HEK293 (cell line): ENCODE results near the gene CD2AP.

Experiments used
- CTCF ChIA-PET: fragments of 350-600 bp; formaldehyde crosslinking; extraction: SDS; loops from one replicate; lab custom pipeline; 2021; ENCODE audit warnings: antibody characterized with exemption; lab: Yijun Ruan, JAX
- POLR2A ChIA-PET: fragments of 300-600 bp; formaldehyde crosslinking; extraction: SDS; loops from one replicate; lab custom pipeline; 2020; ENCODE audit warnings: antibody characterized with exemption, inconsistent platforms; lab: Yijun Ruan, JAX
- H3K27ac ChIP-seq: fragments of 200-500 bp; sonication (Bioruptor generic); 2 replicates; pipeline ENCODE4 v1.5.1; 2014; ENCODE audit warnings: low read depth, low read length, control low read depth, inconsistent platforms; ENCODE audit errors: extremely low read depth
- H3K36me3 ChIP-seq, 2 experiments: fragments of 200-500 bp in 1 of 2; sonication (Bioruptor generic) in 1 of 2; 1 replicate in 1 of 2; 2 replicates in 1 of 2; pipeline ENCODE4 v1.5.1; 2014 to 2017; ENCODE audit warnings: inconsistent platforms in 2 of 2, low read length in 2 of 2; ENCODE audit not compliant: control insufficient read depth in 2 of 2, insufficient read depth in 1 of 2
- H3K4me1 ChIP-seq: fragments of 200-500 bp; sonication (Bioruptor generic); 2 replicates; pipeline ENCODE4 v1.5.1; 2014; ENCODE audit warnings: mild to moderate bottlenecking, low read length, inconsistent platforms; ENCODE audit not compliant: control insufficient read depth, insufficient read depth
- H3K4me3 ChIP-seq: 2 replicates; pipeline ENCODE4 v1.5.1; 2011; ENCODE audit warnings: low read depth, mild to moderate bottlenecking, control low read depth, low read length, moderate library complexity
- H3K9me3 ChIP-seq: fragments of 200-500 bp; sonication (Bioruptor generic); 2 replicates; pipeline ENCODE4 v1.5.1; 2014; ENCODE audit warnings: low read depth, low read length, inconsistent platforms; ENCODE audit not compliant: control insufficient read depth, insufficient read depth
- PRDM10 ChIP-seq: fragments of 450-650 bp; formaldehyde crosslinking; IDR thresholded peaks from 2 replicates; pipeline ENCODE4 v1.5.1; 2016; ENCODE audit warnings: missing biosample characterization, missing genetic modification characterization
- PRDM4 ChIP-seq: fragments of 450-650 bp; formaldehyde crosslinking; IDR thresholded peaks from 2 replicates; pipeline ENCODE4 v1.5.1; 2017; ENCODE audit warnings: missing biosample characterization, missing genetic modification characterization
- REPIN1 ChIP-seq: fragments of 450-650 bp; formaldehyde crosslinking; IDR thresholded peaks from 2 replicates; pipeline ENCODE4 v1.5.1; 2017; ENCODE audit warnings: missing biosample characterization, missing genetic modification characterization, low read depth
- SP3 ChIP-seq: fragments of 450-650 bp; formaldehyde crosslinking; IDR thresholded peaks from 2 replicates; pipeline ENCODE4 v1.5.1; 2016; ENCODE audit warnings: missing biosample characterization, missing genetic modification characterization
- ZBTB11 ChIP-seq: fragments of 450-650 bp; formaldehyde crosslinking; conservative IDR thresholded peaks from 2 replicates; pipeline ENCODE4 v1.5.1; 2016; ENCODE audit warnings: low read depth, missing biosample characterization, missing genetic modification characterization
- ZBTB7A ChIP-seq: fragments of 450-650 bp; formaldehyde crosslinking; IDR thresholded peaks from 2 replicates; pipeline ENCODE4 v1.5.1; 2016; ENCODE audit warnings: low read depth, missing biosample characterization, missing genetic modification characterization
- ZNF133 ChIP-seq: fragments of 450-650 bp; formaldehyde crosslinking; IDR thresholded peaks from 2 replicates; pipeline ENCODE4 v1.5.1; 2016; ENCODE audit warnings: missing biosample characterization, missing genetic modification characterization
- ZNF221 ChIP-seq: fragments of 450-650 bp; formaldehyde crosslinking; IDR thresholded peaks from 2 replicates; pipeline ENCODE4 v1.5.1; 2017; ENCODE audit warnings: missing biosample characterization, missing genetic modification characterization, borderline replicate concordance
- ZNF701 ChIP-seq: fragments of 450-650 bp; formaldehyde crosslinking; IDR thresholded peaks from 2 replicates; pipeline ENCODE4 v1.5.1; 2016; ENCODE audit warnings: missing biosample characterization, missing genetic modification characterization
- ZNF792 ChIP-seq: fragments of 450-650 bp; formaldehyde crosslinking; IDR thresholded peaks from 2 replicates; pipeline ENCODE4 v1.5.1; 2016; ENCODE audit warnings: missing biosample characterization, missing genetic modification characterization
- TF ChIP-seq, protein P1 (sequence below): fragments of 450-650 bp; formaldehyde crosslinking; IDR thresholded peaks from 2 replicates; pipeline ENCODE4 v1.5.1; 2016; ENCODE audit warnings: missing biosample characterization, missing genetic modification characterization, borderline replicate concordance

Gene CD2AP

GRCh38 chr6:47621838-47622449 is 144.4 kb downstream of the CD2AP start:
- peaks cover 25 to 44% of the 10 kb centered on the region in 2 experiments for H3K36me3 ChIP-seq
- no peak for TF ChIP-seq ZNF792
- no peak for TF ChIP-seq PRDM4 (tag by site-specific recombination)
- TF ChIP-seq, protein P1, sequence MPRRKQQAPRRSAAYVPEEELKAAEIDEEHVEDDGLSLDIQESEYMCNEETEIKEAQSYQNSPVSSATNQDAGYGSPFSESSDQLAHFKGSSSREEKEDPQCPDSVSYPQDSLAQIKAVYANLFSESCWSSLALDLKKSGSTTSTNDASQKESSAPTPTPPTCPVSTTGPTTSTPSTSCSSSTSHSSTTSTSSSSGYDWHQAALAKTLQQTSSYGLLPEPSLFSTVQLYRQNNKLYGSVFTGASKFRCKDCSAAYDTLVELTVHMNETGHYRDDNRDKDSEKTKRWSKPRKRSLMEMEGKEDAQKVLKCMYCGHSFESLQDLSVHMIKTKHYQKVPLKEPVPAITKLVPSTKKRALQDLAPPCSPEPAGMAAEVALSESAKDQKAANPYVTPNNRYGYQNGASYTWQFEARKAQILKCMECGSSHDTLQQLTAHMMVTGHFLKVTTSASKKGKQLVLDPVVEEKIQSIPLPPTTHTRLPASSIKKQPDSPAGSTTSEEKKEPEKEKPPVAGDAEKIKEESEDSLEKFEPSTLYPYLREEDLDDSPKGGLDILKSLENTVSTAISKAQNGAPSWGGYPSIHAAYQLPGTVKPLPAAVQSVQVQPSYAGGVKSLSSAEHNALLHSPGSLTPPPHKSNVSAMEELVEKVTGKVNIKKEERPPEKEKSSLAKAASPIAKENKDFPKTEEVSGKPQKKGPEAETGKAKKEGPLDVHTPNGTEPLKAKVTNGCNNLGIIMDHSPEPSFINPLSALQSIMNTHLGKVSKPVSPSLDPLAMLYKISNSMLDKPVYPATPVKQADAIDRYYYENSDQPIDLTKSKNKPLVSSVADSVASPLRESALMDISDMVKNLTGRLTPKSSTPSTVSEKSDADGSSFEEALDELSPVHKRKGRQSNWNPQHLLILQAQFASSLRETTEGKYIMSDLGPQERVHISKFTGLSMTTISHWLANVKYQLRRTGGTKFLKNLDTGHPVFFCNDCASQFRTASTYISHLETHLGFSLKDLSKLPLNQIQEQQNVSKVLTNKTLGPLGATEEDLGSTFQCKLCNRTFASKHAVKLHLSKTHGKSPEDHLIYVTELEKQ = no peak
- no peak for TF ChIP-seq SP3 (tag by site-specific recombination)
- TF ChIP-seq ZNF701 = no peak
- no peak for TF ChIP-seq ZNF221
- no peak for TF ChIP-seq ZBTB11 (tag by site-specific recombination)
- no peak for TF ChIP-seq REPIN1 (tag by site-specific recombination)
- TF ChIP-seq ZNF133 (tag by site-specific recombination) = no peak
- no peak for TF ChIP-seq PRDM10 (tag by site-specific recombination)
- TF ChIP-seq ZBTB7A = no peak

More at GRCh38 chr6:47621838-47622449, 144.4 kb downstream of the CD2AP start:
- Histone ChIP-seq H3K27ac (no peak overlapping the region), H3K4me1 (no peaks in the 10 kb centered on the region), H3K9me3 (no peaks in the 10 kb centered on the region), H3K4me3 (no peak overlapping the region)
- ChIA-PET POLR2A (no interaction called here), CTCF (interaction anchor here (1.0 to 1.6 kb wide), 2 partner anchors 9 to 207 kb away, joined by 4 to 7 read pairs; no protein-coding TSS in a partner anchor)
